COLO829 (cell line): ENCODE results near the gene RPL10A.

Experiments used
- DNase-seq: peaks from one replicate; pipeline ENCODE4 v3.0.0; 2012; ENCODE audit warnings: low spot score

Gene RPL10A

DNA sequence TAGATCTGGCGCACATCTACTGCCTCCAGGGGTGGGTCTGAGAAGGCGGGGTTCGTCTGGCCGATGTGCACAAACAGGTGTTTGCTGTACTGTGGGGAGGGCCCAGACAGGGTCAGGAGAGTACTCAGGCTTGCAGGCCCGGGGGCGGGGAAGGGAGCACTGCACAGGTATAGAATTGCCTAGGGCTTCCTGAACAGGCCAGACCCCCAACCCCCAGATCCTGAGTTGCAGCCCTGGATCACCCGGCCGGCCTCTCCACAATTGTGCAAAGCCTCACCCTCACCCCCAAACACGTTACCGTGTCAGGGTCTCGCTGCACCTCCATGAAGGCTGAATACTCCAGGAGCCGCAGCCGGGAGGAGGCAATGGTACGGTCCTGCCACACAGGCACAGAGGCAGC lies 7.8 kb downstream of the RPL10A start:
- no peak for DNase-seq

DNA sequence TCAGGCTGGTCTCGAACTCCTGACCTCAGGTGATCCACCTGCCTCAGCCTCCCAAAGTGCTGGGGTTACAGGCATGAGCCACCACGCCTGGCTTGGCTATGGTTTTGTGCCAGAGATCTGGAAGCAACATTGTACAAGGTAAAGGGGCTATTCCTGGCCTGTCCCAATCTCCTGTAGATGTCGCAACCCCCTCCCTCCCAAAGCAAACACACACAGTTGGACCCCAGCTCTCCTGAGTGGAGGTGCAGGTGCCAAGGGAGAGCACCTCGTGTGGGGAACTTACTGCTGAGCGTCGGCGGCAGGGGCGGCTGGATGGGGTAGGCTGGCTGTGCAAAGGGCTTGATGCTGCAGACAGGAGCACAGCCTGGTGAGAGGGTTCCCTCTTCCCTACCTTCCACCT lies 8.8 kb downstream of the RPL10A start:
- no peak for DNase-seq

DNA sequence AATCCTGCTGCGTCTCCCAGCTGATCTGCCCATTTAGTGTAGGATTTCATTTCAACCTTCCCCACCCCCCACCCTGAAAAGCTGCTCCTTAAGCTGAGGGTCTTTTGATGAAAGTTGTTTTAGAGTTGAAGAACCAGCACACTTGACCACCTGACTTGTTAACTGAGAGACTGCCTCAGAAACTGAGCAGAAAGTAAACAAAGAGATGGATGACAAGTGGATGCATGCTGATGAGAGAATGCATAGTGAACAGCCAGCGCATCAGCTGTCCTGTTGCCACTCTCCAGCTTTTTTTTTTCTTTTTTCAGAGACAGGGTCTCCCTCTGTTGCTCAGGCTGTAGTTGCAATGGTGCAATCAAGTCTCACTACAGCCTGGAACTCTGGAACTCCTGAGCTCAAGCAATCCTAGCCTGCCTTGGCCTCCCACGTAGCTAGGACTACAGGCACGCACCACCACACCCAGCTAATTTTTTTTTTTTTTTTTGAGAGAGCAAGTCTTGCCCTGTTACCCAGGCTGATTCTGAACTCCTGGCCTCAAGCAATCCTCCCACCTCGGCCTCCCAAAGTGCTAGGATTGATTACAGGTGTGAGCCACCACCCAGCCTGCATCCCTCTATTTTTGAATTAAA lies 9.5 kb downstream of the RPL10A start:
- DNase-seq: no peak

GRCh38 chr6:35478259-35478658 lies 10.1 kb downstream of the RPL10A start:
- DNase-seq: no peak

- no peak for DNase-seq
Observed at GRCh38 chr6:35480176-35480575, 12.0 kb downstream of the RPL10A start.

- DNase-seq: no peak
Observed at GRCh38 chr6:35481226-35481625, 13.0 kb downstream of the RPL10A start.

DNA sequence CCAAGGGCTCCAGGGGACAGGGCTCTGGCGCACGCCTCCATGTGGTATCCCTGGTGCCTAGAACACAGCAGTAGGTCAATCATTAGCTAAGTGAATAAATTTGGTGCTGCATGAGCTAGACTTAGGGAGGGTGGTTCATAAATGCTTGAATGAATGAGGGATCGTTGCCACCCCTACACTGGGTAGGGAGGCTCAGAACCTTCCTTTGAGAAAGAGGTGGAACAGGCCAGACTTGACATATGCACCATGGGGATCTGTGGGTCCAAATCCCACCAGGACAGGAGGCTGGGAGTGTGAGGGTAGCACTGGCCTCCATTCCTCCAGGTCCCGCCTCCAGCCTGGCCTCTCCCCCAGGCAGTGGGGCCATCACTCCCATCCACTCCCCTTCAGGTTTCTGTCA lies 14.9 kb downstream of the RPL10A start:
- DNase-seq: no peak

GRCh38 chr6:35483490-35483889 lies 15.3 kb downstream of the RPL10A start:
- no peak for DNase-seq

GRCh38 chr6:35483893-35484645 lies 15.9 kb downstream of the RPL10A start:
- DNase-seq: no peak

DNA sequence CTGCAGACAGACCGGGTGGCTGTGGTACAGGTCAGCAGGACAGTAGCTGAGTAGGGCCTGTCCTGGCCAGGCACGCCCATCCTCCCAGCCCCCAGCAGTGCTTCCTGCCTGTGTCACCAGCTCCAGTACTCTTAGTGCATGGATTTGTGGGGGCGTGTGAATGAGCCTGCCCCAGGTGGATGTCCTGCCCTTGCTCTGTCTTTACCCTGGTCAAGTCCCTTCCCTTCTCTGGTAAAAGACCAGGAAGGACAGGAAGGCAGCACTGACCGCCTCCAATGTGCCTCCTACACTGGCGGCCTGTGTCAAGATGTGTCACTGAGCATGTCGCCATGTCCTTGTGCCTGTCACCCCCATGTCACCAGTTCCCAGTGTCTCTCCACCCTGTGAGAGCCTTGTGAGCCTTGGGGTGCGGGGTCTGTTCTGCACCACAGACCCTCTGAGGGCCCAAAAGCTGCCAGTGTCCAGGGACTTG lies 16.8 kb downstream of the RPL10A start:
- DNase-seq: no peak

GRCh38 chr6:35485402-35485877 lies 17.2 kb downstream of the RPL10A start:
- DNase-seq: no peak

- no peak for DNase-seq
Observed at GRCh38 chr6:35486005-35486925, 18.1 kb downstream of the RPL10A start.

- DNase-seq: no peak
Observed at GRCh38 chr6:35487658-35488516, 19.7 kb downstream of the RPL10A start.

- no peak for DNase-seq
Observed at GRCh38 chr6:35488517-35488862, 20.3 kb downstream of the RPL10A start.

GRCh38 chr6:35489066-35489465 lies 20.9 kb downstream of the RPL10A start:
- no peak for DNase-seq

DNA sequence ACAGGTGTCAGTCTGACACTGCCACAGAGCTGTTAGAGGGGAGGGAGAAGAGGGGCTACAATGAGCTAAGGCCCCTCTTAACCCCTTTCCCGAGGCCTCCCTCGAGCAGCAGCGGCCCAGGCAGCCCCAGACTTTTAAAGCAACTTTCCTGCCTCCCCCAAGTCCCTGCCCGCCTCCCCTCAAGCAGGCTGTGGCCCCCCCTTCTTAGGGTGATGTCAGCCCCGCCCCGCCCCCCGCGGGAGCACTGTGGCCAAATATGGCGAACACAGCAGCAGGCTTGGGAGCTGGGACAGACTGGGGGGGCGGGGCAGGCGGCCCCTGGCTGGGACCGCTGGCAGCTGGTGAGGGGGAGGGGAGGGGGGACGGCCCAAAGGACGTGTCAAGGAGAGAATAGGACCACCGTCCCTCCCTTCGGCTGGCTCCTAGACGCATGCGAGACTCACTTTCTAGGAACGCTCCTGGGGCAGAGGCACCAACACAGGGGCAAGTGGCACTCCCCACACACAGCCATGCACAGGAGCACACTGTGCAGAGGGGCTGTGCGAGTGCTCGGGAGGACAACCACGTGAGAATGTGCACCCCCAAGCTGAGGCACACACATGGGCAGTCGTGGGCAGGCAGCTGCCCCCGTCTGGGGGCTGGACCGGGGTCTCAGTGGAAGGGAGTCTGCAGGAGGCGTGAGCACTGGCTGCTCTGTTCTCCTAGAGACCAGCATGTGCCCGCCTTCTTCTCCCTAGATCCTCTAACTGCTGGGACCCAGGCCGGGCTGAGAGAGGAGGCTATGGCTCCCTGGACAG lies 22.0 kb downstream of the RPL10A start:
- DNase-seq: no peak

GRCh38 chr6:35490821-35491557 lies 22.8 kb downstream of the RPL10A start:
- DNase-seq: no peak

GRCh38 chr6:35491558-35492257 lies 23.5 kb downstream of the RPL10A start:
- DNase-seq: no peak

GRCh38 chr6:35492258-35492973 lies 24.2 kb downstream of the RPL10A start:
- DNase-seq: no peak
